ENCODE data around the gene S100A16. TPM values are rescaled to one million over a fixed set of nuclear protein-coding genes. Genes with fewer than 3 reads are reported as not detected.

The S100A16 gene
- total RNA-seq, 2 donors from 2014 or later, result 62.7 to 85.1 TPM

DNA sequence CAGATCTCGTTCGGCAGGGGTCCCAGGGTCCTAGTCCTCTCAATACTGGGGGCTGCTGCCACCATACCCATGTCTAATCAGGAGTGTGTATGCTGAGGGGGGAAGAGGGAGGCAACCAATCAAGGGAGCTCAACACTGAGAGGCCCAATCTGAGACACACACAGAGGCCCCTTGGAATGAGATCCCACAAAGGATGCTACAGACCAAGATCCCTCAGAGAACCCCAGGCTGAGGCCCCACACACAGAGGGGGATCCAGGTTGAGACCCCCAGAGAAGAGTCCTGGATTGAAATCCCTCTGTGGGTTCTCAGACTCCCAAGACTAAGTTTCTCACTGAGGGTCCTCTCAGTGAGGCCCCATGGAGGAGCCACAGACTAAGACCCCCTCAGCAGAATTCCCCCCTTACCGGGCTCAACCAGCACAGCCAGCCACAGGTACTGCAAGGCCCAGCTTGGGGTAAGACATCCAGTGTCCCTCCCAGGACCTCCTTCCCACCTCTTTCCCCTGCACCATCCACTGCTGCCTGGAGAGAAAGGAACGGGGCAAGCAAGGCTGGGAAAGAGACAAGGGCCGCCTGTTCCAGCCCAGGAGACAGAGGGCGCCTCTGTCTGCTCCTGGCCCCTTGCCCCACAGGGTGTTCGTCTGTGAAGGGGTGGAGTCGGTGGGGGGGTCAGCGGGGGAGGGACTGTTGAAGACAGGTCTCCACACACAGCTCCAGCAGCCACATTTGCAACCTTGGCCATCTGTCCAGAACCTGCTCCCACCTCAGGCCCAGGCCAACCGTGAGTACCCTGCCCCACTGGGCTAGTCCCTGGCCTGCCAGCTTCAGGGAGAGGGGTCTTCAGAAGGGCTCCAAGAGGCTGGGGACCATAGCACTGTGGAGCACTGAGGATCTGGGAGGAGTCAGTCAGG lies 15.0 kb upstream of the S100A16 start, which contains the start of gene S100A1:
Gene S100A1, plus strand, starts transcription at position 720 of the 912 bp plus-strand sequence. CDS start 2,088 bp downstream, outside the sequence.
- TF ChIP-seq, protein P1, sequence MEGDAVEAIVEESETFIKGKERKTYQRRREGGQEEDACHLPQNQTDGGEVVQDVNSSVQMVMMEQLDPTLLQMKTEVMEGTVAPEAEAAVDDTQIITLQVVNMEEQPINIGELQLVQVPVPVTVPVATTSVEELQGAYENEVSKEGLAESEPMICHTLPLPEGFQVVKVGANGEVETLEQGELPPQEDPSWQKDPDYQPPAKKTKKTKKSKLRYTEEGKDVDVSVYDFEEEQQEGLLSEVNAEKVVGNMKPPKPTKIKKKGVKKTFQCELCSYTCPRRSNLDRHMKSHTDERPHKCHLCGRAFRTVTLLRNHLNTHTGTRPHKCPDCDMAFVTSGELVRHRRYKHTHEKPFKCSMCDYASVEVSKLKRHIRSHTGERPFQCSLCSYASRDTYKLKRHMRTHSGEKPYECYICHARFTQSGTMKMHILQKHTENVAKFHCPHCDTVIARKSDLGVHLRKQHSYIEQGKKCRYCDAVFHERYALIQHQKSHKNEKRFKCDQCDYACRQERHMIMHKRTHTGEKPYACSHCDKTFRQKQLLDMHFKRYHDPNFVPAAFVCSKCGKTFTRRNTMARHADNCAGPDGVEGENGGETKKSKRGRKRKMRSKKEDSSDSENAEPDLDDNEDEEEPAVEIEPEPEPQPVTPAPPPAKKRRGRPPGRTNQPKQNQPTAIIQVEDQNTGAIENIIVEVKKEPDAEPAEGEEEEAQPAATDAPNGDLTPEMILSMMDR (IDR thresholded peaks at IDR 0.05), result peak; percentile 15 to 16
- H3K27me3 ChIP-seq, result no peaks in the 10 kb centered on the region
- peak within 1 kb of the TSS; percentile 50 to 66 for H3K4me3 ChIP-seq
- no peaks in the 10 kb centered on the region for H3K9me3 ChIP-seq
- DNase-seq (ENCODE audit: low spot score), result no peak
- H3K36me3 ChIP-seq, result peaks cover 8% of the 10 kb centered on the region
- H3K27ac ChIP-seq, result peak within 1 kb of the TSS; percentile 96 to 97
- peaks cover 0 to 82% of the 10 kb centered on the region in 2 donors for H3K4me1 ChIP-seq

DNA sequence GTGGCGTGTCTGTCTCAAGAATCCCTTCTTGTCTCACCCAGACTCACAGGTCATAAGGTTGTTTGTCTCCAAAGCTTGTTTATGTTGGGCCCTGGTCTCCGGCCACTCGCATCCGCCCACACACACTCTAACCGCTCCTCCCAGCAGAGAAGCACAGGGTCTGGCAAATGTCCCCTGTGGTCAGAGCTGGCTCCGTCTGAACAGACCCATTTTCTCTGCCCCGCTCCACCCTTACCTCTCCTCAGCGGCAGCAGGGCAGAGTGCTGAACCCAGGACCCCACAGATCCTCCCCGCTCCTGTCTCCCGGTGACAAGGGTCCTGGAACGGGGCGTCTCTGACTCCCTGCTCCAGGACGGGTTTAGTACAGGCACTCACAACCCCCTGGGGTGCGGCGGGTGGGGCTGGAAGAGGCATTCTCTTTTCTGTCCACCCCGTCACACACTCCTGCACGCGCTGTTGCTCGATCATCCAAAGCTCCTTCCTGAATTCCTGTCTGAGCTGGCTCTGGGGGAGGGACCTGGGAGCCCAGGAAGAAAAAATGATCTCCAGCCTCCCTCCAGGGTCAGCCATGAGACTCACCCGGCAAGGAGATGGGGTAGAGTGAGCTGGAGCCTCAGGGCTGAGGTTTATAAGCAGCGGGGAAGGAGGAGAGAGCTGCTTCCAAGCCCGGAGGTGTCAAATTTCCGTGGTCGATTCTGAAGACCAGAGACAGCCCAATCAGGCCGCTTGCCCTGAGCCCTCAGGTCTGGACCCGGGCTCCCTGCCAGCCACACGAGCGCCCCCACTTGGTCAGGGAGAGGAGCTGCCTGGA lies 14.2 kb upstream of the S100A16 start, which contains the start of gene S100A13:
Gene S100A13, minus strand, starts transcription at position 602 of the 811 bp plus-strand sequence. CDS start 1,033 bp downstream, outside the sequence.
- peaks cover 16% of the 10 kb centered on the region for H3K36me3 ChIP-seq
- peak within 1 kb of the TSS; percentile 50 to 66 for H3K4me3 ChIP-seq
- TF ChIP-seq, protein P1 (IDR thresholded peaks at IDR 0.05), result peak; percentile 56 to 67
- peak within 1 kb of the TSS; percentile 96 to 97 for H3K27ac ChIP-seq
- H3K4me1 ChIP-seq, result peaks cover 0 to 76% of the 10 kb centered on the region in 2 donors
- no peaks in the 10 kb centered on the region for H3K9me3 ChIP-seq
- no peaks in the 10 kb centered on the region for H3K27me3 ChIP-seq
- peak; percentile 84 for DNase-seq (ENCODE audit: low spot score)

DNA sequence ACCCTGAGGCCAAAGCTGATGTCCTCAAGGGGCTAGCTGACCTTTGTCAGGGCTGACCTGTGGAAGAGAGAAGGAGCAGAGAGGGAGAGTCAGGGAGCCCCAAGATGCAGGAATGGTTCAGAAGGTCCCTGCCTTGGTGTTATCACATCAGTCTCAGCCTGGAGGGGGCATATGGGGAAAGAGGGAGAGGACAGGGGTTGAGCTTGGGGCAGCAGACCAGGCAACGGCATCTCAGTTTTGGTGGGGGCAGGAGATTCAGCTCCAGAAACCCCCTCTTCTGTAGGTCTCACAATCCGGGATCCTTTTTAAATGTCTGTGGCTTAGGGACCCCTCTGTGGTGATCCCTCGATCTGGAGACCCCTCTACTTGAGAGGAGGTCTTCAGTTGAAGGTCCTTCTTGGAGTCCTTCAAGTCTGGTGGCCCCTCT lies 13.6 kb upstream of the S100A16 start:
- H3K27ac ChIP-seq, result peak overlapping the region; percentile 96 to 97
- H3K27me3 ChIP-seq, result no peaks in the 10 kb centered on the region
- no peak for DNase-seq (ENCODE audit: low spot score)
- peak overlapping the region; percentile 50 to 66 for H3K4me3 ChIP-seq
- H3K36me3 ChIP-seq, result peaks cover 18% of the 10 kb centered on the region
- H3K4me1 ChIP-seq, result peaks cover 0 to 71% of the 10 kb centered on the region in 2 donors
- TF ChIP-seq, protein P1 (IDR thresholded peaks at IDR 0.05), result no peak
- H3K9me3 ChIP-seq, result no peaks in the 10 kb centered on the region

DNA sequence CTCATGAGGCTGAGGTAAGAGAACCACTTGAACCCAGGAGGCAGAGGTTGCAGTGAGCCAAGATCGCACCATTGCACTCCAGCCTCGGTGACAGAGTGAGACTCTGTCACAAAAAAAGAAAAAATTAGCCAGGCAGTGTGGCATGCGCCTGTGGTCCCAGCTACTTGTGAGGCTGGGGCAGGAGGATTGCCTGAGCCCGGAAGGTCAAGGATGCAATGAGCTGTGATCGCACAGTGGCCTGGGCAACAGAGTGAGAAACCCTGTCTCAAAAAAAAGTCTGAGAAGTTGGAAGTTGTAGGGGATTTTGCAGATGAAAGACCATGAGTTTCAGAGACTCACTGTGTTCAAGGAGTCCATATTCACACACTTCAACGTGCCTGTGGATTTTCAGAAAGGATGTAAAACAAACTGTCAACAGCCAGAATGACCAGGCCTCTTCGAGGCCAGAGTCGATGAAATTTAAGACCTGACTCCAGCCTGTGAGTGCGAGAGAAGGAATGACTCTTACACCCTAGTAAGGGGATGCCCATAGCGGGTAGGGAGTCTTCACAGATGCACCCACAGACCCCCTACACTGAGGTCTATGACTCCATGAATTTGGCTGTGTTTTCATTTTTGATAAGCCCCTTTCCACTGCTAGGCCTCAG lies 12.2 kb upstream of the S100A16 start:
- no peaks in the 10 kb centered on the region for H3K9me3 ChIP-seq
- TF ChIP-seq, protein P1 (IDR thresholded peaks at IDR 0.05), result no peak
- no peaks in the 10 kb centered on the region for H3K27me3 ChIP-seq
- H3K4me3 ChIP-seq, result no peak overlapping the region
- peaks cover 24% of the 10 kb centered on the region for H3K36me3 ChIP-seq
- peak overlapping the region; percentile 96 to 97 for H3K27ac ChIP-seq
- H3K4me1 ChIP-seq, result peaks cover 0 to 58% of the 10 kb centered on the region in 2 donors
- no peak for DNase-seq (ENCODE audit: low spot score)

DNA sequence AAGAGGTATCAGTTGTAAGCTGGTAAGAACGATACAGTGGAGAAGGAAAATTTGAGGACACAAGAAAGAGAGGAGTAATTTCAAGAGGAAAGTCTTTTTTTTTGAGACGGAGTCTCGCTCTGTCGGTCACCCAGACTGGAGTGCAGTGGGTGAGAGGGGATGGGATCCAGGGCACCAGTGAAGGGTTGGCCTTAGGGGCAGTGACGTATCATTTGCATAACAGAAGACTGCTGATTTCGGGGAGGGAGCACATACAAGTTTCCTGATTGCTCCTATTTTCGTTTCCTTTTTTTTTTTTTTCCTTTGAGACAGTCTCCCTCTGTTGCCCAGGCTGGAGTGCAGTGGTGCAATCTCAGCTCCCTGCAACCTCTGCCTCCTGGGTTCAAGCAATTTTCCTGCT lies 10.2 kb upstream of the S100A16 start:
- H3K9me3 ChIP-seq, result no peaks in the 10 kb centered on the region
- TF ChIP-seq, protein P1 (IDR thresholded peaks at IDR 0.05), result no peak
- no peak for DNase-seq (ENCODE audit: low spot score)
- H3K36me3 ChIP-seq, result peaks cover 41% of the 10 kb centered on the region
- H3K27ac ChIP-seq, result no peak overlapping the region
- no peaks in the 10 kb centered on the region for H3K27me3 ChIP-seq
- peaks cover 0 to 46% of the 10 kb centered on the region in 2 donors for H3K4me1 ChIP-seq
- no peak overlapping the region for H3K4me3 ChIP-seq
